GM12878 (cell line): Measurements from ENCODE around the gene OGA. TPM values are rescaled to one million over a fixed set of nuclear protein-coding genes. Genes with fewer than 3 reads are reported as not detected.

Experiments
- ATAC-seq: fragments of 200-7000 bp; cut with Tn5 transposase; 3 replicates; pipeline ENCODE4 v1.9.1; 2020; ENCODE audit warnings: mild to moderate bottlenecking, moderate library complexity
- BruUV-seq: library from RNA; stranded (reverse); fragments of 400-500 nt; replicated peaks from 2 replicates; lab custom pipeline; 2021; lab: Mats Ljungman, UMichigan
- CTCF ChIA-PET: fragments of 300-600 bp; sonication (Branson Sonifier 250); formaldehyde crosslinking; extraction: SDS; loops from one replicate; lab custom pipeline; 2021; ENCODE audit warnings: inconsistent platforms; lab: Yijun Ruan, JAX
- POLR2A ChIA-PET: fragments of 350-600 bp; formaldehyde crosslinking; extraction: SDS; loops from one replicate; lab custom pipeline; 2021; ENCODE audit warnings: inconsistent platforms; lab: Charles Lee
- RAD21 ChIA-PET: fragments of 300-600 bp; sonication (Branson Sonifier 250); formaldehyde crosslinking; loops from one replicate; lab custom pipeline; 2023; ENCODE audit warnings: antibody characterized with exemption; ENCODE audit not compliant: unreplicated experiment; lab: Charles Lee
- SMC1A ChIA-PET: fragments of 300-600 bp; sonication (Branson Sonifier 250); formaldehyde crosslinking; loops from one replicate; lab custom pipeline; 2023; ENCODE audit not compliant: unreplicated experiment, uncharacterized antibody; lab: Charles Lee
- DNase-seq: peaks from one replicate; pipeline ENCODE4 v3.0.0-alpha.2; 2011; ENCODE audit warnings: low read depth, low spot score
- FAIRE-seq: peaks from 3 replicates; lab custom pipeline; 2011; peaks lifted over from hg19 to GRCh38; lab: Jason Lieb, UNC
- H2AFZ ChIP-seq: 2 replicates; pipeline ENCODE4 v1.6.0; 2011; ENCODE audit warnings: low read depth, low read length, control low read depth; ENCODE audit not compliant: control insufficient read depth
- H3K27ac ChIP-seq: 2 replicates; pipeline ENCODE4 v1.5.1; 2011; ENCODE audit warnings: control low read depth; ENCODE audit not compliant: control insufficient read depth, insufficient read depth
- H3K27me3 ChIP-seq, 2 experiments: replicated peaks in 1 of 2; 2 replicates each; pipeline versions ENCODE4 v1.6.0 to v1.6.1; 2011; ENCODE audit warnings: low read length in 1 of 2; ENCODE audit not compliant: control insufficient read depth in 2 of 2, insufficient read depth in 2 of 2
- H3K36me3 ChIP-seq, 2 experiments: 2 replicates each; pipeline ENCODE4 v1.5.1; 2011; ENCODE audit warnings: low read length in 1 of 2; ENCODE audit not compliant: control insufficient read depth in 2 of 2, insufficient read depth in 2 of 2
- H3K4me1 ChIP-seq: 2 replicates; pipeline ENCODE4 v1.6.1; 2011; ENCODE audit warnings: mild to moderate bottlenecking, low read length, moderate library complexity, mixed read lengths; ENCODE audit not compliant: control insufficient read depth, insufficient read depth
- H3K4me2 ChIP-seq: 2 replicates; pipeline ENCODE4 v1.6.0; 2011; ENCODE audit warnings: control low read depth; ENCODE audit not compliant: control insufficient read depth, insufficient read depth
- H3K4me3 ChIP-seq: fragments of 200-600 bp; sonication (generic); 2 replicates; pipeline ENCODE4 v1.5.1; 2016
- H3K79me2 ChIP-seq: 2 replicates; pipeline ENCODE4 v1.6.0; 2011; ENCODE audit warnings: low read length; ENCODE audit not compliant: control insufficient read depth, insufficient read depth
- H3K9ac ChIP-seq: 2 replicates; pipeline ENCODE4 v1.8.0; 2011; ENCODE audit warnings: low read length, control low read depth, mixed read lengths; ENCODE audit not compliant: control insufficient read depth, insufficient read depth
- H3K9me3 ChIP-seq: replicated peaks from 3 replicates; pipeline ENCODE4 v1.5.1; 2011; ENCODE audit warnings: mild to moderate bottlenecking, low read length; ENCODE audit not compliant: control insufficient read depth, insufficient read depth
- H4K20me1 ChIP-seq: 2 replicates; pipeline ENCODE4 v1.6.0; 2011; ENCODE audit not compliant: control insufficient read depth, insufficient read depth
- ETV6 ChIP-seq, 2 experiments: fragments of 450-650 bp in 1 of 2; IDR thresholded peaks in 1 of 2; conservative IDR thresholded peaks in 1 of 2; 2 replicates each; pipeline ENCODE4 v1.6.1; 2014; ENCODE audit warnings: antibody characterized with exemption in 1 of 2, borderline replicate concordance in 1 of 2, low read depth in 1 of 2, mild to moderate bottlenecking in 1 of 2, moderate library complexity in 1 of 2
- FOS ChIP-seq: IDR thresholded peaks from 3 replicates; pipeline ENCODE4 v1.6.1; 2011; ENCODE audit warnings: borderline replicate concordance; ENCODE audit not compliant: insufficient read length; ENCODE audit errors: extremely low read depth
- JUNB ChIP-seq: IDR thresholded peaks from 2 replicates; pipeline ENCODE4 v1.6.1; 2016; ENCODE audit warnings: antibody characterized with exemption, mild to moderate bottlenecking
- MTA2 ChIP-seq: fragments of 450-650 bp; IDR thresholded peaks from 2 replicates; pipeline ENCODE4 v1.6.1; 2016; ENCODE audit warnings: low read depth, mild to moderate bottlenecking, moderate library complexity
- POLR2AphosphoS2 ChIP-seq: IDR thresholded peaks from 2 replicates; pipeline ENCODE4 v1.6.1; 2011; ENCODE audit warnings: low read depth, mild to moderate bottlenecking, low read length, improper control_type of control experiment, moderate library complexity
- POLR2AphosphoS5 ChIP-seq: IDR thresholded peaks from 2 replicates; pipeline ENCODE4 v1.6.1; 2011; ENCODE audit warnings: mild to moderate bottlenecking, low read length, inconsistent platforms
- TBL1XR1 ChIP-seq: IDR thresholded peaks from 2 replicates; pipeline ENCODE4 v1.6.1; 2012; ENCODE audit warnings: low read depth, low read length, improper control_type of control experiment
- WGBS: methylation state at CpG from one replicate; pipeline ENCODE4 v1.1.6; 2016; ENCODE audit warnings: low lambda C conversion rate; ENCODE audit not compliant: insufficient replicate concordance, insufficient coverage; ENCODE audit errors: missing lambda C conversion rate; 5-methylcytosine and 5-hydroxymethylcytosine counted together
- in situ Hi-C: fragments of 300-500 bp; cut with MboI; formaldehyde crosslinking; loops from 9 replicates; pipeline ENCODE4 v1.14.3; 2018; ENCODE audit warnings: mixed read lengths
- intact Hi-C: fragments of 100-400 bp; cut with micrococcal nuclease; formaldehyde crosslinking; loops from one replicate; pipeline ENCODE4 v1.14.2; 2022; ENCODE audit not compliant: unreplicated experiment
- polyA plus RNA-seq, 11 experiments: library from polyadenylated mRNA; depleted of rRNA in 4 of 11; unstranded in 6 of 11; stranded (reverse) in 5 of 11; fragments of >200 nt; fragmentation: Nextera tagmentation in 4 of 11; fragmentation: Illumina TruSeq in 1 of 11; extraction: Ambion mirVana in 4 of 11; extraction: Trizol in 1 of 11; gene quantifications; 1 replicate in 1 of 11; 2 replicates in 10 of 11; pipeline versions ENCODE4 v1.2.1 to v1.2.3, GENCODE V29; 2011 to 2016; ENCODE audit warnings: inconsistent platforms in 2 of 11, missing spikeins in 2 of 11, low read depth in 1 of 11
- total RNA-seq, 4 experiments: library from RNA; depleted of rRNA in 3 of 4; stranded (reverse); fragments of >200 nt in 3 of 4; fragmentation: Illumina TruSeq in 1 of 4; extraction: Trizol in 1 of 4; gene quantifications; 2 replicates each; pipeline versions ENCODE4 v1.2.1 to v1.2.3, GENCODE V29; 2013 to 2021

OGA gene
- total and polyA plus RNA-seq, 10 of the 15 experiments (the other 5 are each of a cell fraction or from before 2014, with no cell fraction given): 23.0 to 145 (median 85.2) TPM

DNA sequence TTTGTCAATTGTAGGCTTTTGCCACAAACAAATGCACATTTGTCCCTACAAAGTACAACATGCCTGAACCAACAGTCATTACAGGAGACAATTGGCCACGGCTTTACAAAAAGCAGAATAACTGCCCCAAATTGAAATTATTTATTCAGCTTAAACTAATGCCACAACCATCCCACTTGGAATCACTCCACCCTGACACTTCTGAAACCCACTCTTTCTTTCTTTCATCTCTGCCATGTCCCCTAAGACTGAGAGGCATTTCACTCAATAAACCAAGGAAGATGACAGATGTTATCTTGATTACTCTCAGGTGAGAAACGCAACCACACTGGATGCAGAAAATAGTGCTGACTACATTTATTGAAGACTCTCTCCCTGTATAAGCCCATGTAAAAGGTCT is 32.4 kb downstream of the OGA start:
- no peak for DNase-seq
- Histone ChIP-seq H4K20me1 (no peaks in the 10 kb centered on the region), H3K79me2 (peaks cover 11% of the 10 kb centered on the region), H3K4me1 (peaks cover 17% of the 10 kb centered on the region), H3K36me3 (peaks cover 6 to 29% of the 10 kb centered on the region in 2 experiments), H3K4me2 (no peak overlapping the region), H3K27me3 (no peaks in the 10 kb centered on the region), H2AFZ (no peak overlapping the region), H3K4me3 (no peak overlapping the region), H3K27ac (no peak overlapping the region), H3K9me3 (no peaks in the 10 kb centered on the region), H3K9ac (no peak overlapping the region)
- ChIA-PET RAD21 (interaction anchor here (7.9 kb wide), 1 partner anchor 185 kb away, joined by 172 read pairs; no protein-coding TSS in a partner anchor), POLR2A (interaction anchor here (0.6 kb wide), 1 partner anchor 53 kb away, joined by 3 read pairs; no protein-coding TSS in a partner anchor), CTCF (interaction anchor here (0.6 to 9.8 kb wide), 2 partner anchors 56 to 185 kb away, joined by 3 to 334 read pairs; no protein-coding TSS in a partner anchor), SMC1A (interaction anchor here (1.0 to 7.9 kb wide), 5 partner anchors 27 to 224 kb away, joined by 3 to 139 read pairs (median 3); no protein-coding TSS in a partner anchor)
- FAIRE-seq: no peak
- no peak for ATAC-seq
- in situ Hi-C loops (no loop called here), intact Hi-C loops (loop anchor here (10.0 kb wide), 1 partner anchor 431 kb away; the partner anchor contains the start of gene BTRC)
- peak; percentile 57; the same call in 1 of the 2 replicates for TF ChIP-seq POLR2AphosphoS2
- TF ChIP-seq MTA2: no peak
- TF ChIP-seq JUNB: no peak
- TF ChIP-seq TBL1XR1: no peak
- TF ChIP-seq FOS: no peak
- TF ChIP-seq ETV6 (conservative IDR thresholded peaks at IDR 0.05 in 1 of 2, IDR thresholded peaks at IDR 0.05 in 1 of 2; ENCODE audit: borderline replicate concordance in 1 of 2, low read depth in 1 of 2): no peak
- TF ChIP-seq POLR2AphosphoS5: peak; percentile 67
- BruUV-seq: TSS peak; percentile 59
- 100% methylated on average over 2 of the region's 2 CpGs for WGBS
